ENCODE measurements around the gene COG4. TPM values are rescaled to one million over a fixed set of nuclear protein-coding genes. Genes with fewer than 3 reads are reported as not detected.
"Not testable (repeated sequence)": the region's sequence is repeated elsewhere in the genome, so short reads cannot be mapped to it uniquely, and the experiment has no call there.

Gene COG4
- polyA plus RNA-seq (ENCODE audit: insufficient read length in 12 of 12) = 10 to 100 TPM in 11 of 12 donors, not detected in 1; 32.4 to 46.9 (median 40.4) TPM
- long read RNA-seq, donor 1, partial matches to known transcripts = 197 of 235 reads
- long read RNA-seq, donor 1, other reads (novel, unspliced or antisense) = 33 of 235 reads
- long read RNA-seq, donor 2, transcript COG4-201 (19 exons, 2,833 nt) = major isoform, 17 of 17 reads
- long read RNA-seq, donor 2, partial matches to known transcripts = 0 of 17 reads
- long read RNA-seq, donor 2, other reads (novel, unspliced or antisense) = 0 of 17 reads
- long read RNA-seq, donor 3, partial matches to known transcripts = 10 of 12 reads
- long read RNA-seq, donor 3, other reads (novel, unspliced or antisense) = 0 of 12 reads
- long read RNA-seq, donor 4, partial matches to known transcripts = 0 of 4 reads
- long read RNA-seq, donor 4, other reads (novel, unspliced or antisense) = 0 of 4 reads
- long read RNA-seq, donor 5, transcript COG4-201 (19 exons, 2,833 nt) = major isoform, 6 of 25 reads
- long read RNA-seq, donor 5, partial matches to known transcripts = 18 of 25 reads
- long read RNA-seq, donor 5, other reads (novel, unspliced or antisense) = 0 of 25 reads
- long read RNA-seq, donor 6, partial matches to known transcripts = 0 of 3 reads
- long read RNA-seq, donor 6, other reads (novel, unspliced or antisense) = 0 of 3 reads
- long read RNA-seq, donor 7, partial matches to known transcripts = 0 of 4 reads
- long read RNA-seq, donor 7, other reads (novel, unspliced or antisense) = 0 of 4 reads
- long read RNA-seq, donor 8, transcript COG4-201 (19 exons, 2,833 nt) = major isoform, 9 of 111 reads
- long read RNA-seq, donor 8, partial matches to known transcripts = 84 of 111 reads
- long read RNA-seq, donor 8, other reads (novel, unspliced or antisense) = 18 of 111 reads
- long read RNA-seq, donor 9, partial matches to known transcripts = 0 of 3 reads
- long read RNA-seq, donor 9, other reads (novel, unspliced or antisense) = 0 of 3 reads
- long read RNA-seq, donor 10, transcript COG4-201 (19 exons, 2,833 nt) = major isoform, 8 of 23 reads
- long read RNA-seq, donor 10, partial matches to known transcripts = 14 of 23 reads
- long read RNA-seq, donor 10, other reads (novel, unspliced or antisense) = 0 of 23 reads
- long read RNA-seq, donor 11, transcript COG4-201 (19 exons, 2,833 nt) = major isoform, 8 of 17 reads
- long read RNA-seq, donor 11, partial matches to known transcripts = 9 of 17 reads
- long read RNA-seq, donor 11, other reads (novel, unspliced or antisense) = 0 of 17 reads

DNA sequence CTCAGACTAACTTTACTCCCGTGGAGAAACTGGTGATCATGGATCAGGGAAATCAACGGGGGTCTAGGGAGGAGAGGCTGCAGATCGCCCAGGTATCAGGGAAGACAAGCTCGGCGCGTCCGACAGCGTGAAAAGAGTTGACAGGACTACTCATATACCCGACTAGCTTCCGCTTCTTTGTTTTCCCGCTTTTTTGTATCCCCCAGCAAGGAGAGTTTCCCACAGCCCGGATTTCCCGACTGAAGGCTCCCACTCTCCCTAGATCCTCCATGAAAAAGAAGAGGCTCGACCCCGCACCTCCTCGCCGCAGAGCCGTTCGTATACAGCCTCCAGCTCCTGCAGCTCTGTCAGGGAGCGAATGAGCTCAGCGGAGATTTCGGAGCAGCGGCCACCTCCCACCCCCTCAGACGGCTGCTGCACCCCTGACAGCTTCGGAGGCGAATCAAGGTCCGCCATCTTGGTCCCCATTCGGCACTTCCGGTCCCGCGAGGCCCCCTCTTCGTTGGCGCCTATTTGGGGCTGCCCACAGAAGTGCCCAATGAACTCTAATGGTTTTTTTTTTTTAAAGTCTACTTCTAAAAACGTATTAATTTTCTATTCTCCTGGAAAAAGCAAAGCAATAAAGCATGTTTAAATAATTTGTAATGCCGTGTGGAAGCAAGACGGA is at the start of gene COG4:
TSS of gene COG4 (minus strand) at position 479 of the 667 bp plus-strand sequence. CDS start at position 468, 11 bp downstream.
- peak; percentile 93 for DNase-seq

DNA sequence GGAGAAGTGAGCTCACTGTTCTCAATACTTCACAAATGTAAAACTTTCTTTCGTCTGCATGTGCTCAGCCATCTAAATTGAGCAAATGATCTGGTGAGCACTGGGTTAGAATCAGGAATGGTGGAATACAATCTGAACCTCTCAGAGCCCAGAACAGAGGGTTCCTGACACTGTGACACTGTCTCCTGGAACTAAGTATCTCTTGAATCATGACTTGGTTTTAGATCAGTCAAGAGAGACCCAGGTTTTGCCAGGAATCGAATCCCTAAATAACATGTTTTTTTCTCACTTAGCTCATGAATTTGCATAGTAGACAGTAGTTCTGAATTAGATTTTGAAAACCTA is 49.5 kb upstream of the COG4 start:
- no peak for DNase-seq

DNA sequence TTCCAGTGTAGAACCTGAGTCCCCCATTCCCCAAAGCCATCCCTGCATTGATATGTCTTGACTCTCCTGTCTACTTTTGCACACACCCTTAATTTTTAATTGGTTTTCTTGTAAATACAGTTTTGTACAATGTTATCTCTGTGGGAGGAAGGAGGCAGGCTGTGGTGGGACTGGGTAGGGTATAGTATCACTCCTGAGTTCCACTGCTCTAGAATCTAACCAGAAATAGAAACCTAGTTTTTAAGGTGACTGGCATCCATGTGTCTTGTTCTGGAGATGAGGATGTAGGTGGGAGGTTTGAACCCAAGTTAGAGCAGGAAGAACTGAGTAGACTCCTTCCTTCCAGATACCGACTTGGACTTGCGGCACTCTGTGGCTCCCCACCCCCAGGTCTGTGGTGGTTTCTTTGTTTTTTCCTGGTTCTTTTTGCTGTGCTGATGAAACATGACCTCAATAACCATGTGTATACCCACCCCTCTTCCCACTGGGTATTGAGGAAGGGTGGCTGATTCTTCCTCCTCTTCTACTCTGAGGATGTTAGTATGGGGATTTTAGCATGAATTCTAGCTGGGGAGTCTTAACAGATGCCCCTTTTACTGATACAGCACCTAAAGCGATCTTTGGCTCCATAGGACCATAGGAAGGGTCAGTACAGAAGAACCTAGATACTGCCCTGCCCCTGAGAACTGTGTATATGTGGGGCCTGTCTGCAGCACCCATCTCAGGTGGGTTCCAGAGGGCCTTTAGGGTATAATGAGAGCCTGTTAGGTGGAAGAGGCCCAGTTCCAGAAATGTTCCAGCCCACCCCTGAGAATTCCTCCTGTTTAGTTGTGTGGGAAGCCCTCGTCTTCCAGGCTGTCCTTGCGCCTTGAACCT is 48.9 kb upstream of the COG4 start:
- DNase-seq = no peak

DNA sequence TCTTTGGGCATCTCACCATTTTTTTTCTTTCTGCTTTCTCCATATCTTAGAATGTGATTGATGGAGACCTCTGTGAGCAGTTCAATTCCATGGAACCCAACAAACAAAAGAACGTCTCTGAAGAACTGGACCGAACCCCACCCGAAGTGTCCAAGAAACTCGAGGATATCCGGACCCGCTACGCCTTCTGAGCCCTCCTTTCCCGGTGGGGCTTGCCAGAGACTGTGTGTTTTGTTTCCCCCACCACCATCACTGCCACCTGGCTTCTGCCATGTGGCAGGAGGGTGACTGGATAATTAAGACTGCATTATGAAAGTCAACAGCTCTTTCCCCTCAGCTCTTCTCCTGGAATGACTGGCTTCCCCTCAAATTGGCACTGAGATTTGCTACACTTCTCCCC is 48.3 kb upstream of the COG4 start:
- DNase-seq = no peak

DNA sequence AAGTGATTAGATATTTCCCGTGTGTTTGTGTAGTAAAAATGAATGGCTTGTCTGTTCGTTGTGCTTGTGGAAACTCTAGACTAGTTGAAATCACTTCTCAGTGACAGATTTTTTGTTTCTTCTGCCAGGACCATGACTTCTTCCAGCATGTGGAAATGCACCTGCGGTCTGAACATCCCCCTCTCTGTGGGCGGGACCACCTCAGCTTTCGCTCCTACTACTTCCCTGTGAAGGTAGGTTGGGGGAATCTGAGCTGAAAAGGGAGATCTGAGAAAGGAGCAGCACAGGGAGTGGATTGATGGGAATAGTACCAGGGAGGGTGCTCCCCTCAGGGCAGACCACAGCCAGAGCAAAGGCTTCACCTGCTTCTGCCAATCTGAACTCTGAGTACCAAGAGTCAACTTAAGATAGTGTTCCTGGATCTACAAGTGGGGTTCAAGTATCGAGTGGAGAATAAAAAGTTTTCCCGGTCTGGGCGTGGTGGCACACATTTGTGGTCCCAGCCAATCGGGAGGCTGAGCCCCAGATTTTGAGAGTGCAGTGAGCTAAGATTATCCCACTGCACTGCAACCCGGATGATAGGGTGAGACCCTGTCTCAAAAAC is 47.7 kb upstream of the COG4 start:
- DNase-seq = no peak

DNA sequence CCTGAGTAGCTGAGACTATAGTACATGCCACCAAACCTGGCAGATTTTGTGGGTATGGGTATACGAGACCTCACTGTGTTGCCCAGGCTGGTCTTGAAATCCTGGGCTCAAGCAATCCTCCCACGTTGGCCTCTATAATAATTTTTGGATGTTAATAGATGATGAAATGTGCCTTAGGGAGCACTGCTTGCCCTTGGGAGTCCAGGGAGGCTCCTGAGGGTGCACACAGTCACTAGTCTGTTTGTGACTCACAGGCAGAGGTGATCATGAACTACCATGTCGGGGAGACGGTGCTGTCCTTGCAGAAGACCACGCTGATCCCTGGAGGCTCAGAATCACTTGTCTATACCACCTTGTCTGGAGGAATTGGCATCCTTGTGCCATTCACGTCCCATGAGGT is 46.4 kb upstream of the COG4 start:
- DNase-seq = no peak

DNA sequence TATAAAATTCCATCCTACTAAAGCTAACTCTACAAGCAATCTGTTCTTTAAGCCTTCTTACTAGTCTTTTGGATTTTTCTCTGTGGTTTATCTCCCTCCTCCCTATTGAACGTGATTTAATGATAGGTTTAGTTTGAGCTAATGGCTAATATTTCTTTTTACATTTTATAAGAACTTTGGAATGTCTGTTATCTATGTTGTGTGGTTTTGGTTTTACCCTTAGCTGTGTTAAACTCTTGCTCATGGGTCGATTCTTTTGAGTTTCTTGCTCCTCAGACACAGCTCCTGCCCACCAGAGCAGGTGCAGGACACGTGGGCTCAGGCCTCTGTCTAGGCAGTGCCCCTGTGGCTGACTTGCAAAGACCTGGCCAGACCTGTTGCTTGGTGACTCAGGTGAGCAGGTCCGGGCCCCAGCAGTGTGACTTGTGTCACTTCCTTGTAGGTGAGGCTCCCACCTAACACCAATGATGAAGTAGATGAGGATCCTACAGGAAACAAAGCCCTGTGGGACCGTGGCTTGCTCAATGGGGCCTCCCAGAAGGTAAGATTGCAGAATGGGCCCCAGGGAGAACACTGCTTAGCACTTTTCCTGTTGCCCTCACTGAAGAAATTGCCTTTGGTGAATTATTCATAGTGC is 45.4 kb upstream of the COG4 start:
- no peak for DNase-seq

DNA sequence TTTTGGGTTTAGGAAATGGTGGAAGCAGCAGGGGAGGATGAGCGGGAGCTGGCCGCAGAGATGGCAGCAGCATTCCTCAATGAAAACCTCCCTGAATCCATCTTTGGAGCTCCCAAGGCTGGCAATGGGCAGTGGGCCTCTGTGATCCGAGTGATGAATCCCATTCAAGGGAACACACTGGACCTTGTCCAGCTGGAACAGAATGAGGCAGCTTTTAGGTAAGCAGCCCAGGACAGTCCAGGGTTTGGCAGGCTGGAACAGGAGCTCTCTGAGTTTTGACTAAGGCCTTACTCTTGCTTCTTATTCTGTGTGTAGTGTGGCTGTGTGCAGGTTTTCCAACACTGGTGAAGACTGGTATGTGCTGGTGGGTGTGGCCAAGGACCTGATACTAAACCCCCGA is 41.7 kb upstream of the COG4 start:
- no peak for DNase-seq

DNA sequence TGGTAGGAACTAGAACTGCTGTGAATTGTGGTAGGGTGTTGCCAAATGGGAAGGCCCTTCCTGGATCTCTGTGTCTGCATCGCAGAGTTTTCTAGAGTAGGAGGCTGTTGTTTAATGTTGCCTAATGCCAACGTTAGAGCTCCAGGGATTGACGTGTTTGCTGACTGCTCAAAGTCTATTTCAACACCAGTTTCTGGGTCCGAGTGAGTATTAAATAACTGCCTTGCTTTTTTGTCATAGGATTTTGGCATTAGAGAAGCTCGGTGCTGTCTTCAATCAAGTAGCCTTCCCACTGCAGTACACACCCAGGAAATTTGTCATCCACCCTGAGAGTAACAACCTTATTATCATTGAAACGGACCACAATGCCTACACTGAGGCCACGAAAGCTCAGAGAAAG is 40.3 kb upstream of the COG4 start:
- no peak for DNase-seq

DNA sequence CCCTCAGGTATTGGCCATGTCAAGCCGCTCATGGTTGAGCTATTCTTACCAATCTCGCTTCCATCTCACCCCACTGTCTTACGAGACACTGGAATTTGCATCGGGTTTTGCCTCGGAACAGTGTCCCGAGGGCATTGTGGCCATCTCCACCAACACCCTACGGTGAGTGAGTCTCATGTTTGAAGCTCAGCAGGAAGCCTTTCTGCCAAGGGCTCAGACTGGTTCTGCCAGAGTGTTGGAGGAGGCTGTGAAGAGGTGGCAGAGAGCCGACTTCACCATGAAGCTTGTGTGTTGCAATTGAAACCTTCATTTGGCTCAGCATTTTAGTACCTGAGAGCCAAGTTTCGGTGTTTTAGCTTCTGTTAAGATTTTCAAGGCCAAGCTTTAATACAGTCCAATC is 38.3 kb upstream of the COG4 start:
- no peak for DNase-seq

DNA sequence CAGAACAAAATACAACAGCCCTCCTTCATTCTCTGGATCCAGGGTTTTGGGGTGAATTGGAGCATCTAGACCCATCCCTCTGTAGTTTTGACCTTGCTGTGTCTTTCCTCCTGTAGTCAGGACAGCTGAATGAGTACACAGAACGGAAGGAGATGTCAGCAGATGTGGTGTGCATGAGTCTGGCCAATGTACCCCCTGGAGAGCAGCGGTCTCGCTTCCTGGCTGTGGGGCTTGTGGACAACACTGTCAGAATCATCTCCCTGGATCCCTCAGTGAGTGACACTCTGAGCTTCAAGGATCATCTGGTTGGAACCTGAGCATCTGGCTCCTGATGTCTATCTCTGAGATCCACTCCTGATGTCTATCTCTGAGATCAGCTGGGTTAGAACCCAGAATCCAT is 32.7 kb upstream of the COG4 start:
- no peak for DNase-seq

DNA sequence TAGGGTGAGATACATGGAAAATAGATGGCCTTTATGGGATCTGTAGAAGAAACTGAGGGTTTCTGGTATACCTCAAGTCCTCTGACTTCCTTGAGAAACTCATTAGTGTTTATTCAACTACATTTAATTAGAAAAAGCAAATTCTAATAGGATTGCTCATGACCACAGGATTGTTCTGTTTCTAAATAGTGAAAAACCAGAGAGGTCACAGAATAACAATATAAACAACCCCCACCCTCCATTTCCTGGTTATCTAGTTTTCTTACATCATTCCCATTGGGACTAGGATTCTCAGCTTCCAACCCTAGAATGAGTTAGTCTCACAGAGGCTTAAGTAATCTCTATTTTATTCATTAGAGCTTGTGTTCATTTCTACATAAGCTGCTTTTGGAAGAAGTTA is 30.3 kb upstream of the COG4 start:
- no peak for DNase-seq

DNA sequence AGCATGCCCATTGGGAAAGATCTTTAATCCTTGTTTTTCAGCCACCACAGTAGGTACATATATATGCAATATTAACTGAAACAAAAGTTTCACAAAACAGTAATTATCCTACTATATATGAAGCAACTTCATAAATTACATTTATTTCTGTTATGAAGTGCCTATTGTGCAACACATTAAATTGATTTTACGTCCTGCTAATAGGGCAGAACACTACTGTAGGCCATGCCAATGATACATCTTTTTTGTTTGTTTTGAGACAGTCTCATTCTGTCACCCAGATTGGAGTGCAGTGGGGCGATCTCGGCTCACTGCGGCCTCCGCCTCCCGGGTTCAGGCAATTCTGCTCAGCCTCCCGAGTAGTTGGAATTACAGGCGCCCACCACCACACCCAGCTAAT is 29.3 kb upstream of the COG4 start:
- DNase-seq = no peak

DNA sequence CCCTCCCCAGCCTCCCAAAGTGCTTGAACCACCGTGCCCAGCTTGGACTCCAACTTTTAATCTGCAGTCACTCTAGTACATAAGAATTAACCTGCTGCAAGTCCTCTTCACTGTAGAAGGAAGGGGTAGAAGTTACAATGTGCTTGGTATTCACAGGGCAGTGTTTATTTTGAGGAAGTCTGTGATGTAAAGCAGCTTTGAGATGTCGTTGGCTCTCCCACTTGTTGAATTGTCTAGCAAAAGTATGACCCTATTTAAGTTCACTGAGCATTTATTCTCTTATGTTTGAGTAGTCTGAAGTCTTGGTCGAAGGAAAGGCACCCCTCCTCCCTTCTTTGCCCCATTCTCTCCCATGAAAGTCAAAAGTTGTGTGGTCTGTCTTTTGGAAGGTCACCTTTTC is 28.4 kb upstream of the COG4 start:
- no peak for DNase-seq

DNA sequence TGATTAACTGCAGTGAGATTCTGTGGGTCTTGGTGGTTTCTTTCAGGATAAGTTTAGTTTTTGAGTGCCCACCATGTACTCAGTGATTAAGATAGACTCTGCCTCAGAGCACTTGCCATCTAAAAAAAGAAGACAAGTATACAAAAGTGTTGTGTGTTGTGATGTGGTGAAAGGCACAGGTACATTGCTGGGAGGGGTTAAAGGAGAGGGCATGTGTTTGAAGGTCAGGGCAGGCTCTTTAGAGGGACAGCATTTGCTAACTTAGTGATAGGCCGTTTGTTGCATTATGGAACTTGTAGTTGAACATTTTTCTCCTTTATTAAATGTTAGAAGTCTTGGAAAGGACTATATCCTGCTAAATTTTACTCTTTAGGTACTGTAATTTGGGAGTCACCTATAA is 26.7 kb upstream of the COG4 start:
- DNase-seq = no peak

DNA sequence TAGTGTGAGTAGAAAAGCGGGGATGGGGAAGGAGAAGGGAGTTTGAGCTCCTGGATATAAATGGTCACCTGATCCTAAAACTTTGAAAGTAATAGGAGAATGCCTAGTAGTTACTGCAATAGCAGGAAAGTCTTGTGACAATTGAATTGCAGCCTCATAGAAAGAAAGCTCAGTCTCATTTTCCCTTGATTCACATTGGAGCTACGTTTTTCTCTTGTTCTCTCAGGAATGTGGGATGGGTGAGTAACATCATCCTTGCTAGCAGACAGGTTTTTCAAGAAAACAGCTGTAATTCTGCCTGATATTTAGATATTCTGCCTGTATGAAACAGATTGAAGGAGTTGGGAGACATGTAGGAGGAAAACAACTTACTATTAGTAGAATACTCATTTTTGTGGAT is 25.6 kb upstream of the COG4 start:
- DNase-seq = no peak

DNA sequence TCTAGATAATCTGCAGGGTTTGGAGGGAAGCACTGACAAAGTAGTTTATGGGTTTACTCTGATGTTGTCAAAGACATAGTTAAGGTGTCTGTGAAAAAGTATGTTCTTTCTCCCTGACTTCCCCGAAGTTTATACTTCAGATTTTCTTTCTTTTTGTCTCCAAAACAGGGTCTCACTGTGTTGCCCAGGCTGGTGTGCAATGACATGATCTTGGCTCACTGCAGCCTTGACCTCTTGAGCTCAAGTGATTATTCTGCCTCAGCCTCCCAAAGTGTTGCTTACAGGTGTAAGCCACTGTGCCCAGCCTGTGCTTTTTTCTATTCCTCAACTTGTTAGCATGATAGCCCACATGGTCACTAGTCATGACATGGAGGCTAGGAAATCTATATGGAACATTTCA is 21.2 kb upstream of the COG4 start:
- no peak for DNase-seq

DNA sequence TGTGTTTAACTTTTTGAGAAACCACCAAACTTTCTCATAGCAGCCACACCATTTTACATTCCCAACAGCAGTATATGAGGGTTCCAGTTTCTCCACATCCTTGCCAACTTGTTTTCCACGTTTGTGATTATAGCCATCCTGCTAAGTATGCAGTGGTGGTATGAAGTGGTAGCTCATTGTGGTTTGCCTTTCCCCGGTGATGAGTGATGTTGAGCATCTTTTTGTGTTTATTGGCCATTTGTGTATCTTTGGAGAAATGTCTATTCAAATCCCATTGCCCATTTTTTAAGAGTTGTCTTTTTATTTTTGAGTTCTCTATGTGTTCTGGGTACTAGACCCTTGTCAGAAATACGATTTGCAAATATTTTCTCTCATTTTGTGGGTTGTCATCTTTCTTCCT is 17.6 kb upstream of the COG4 start:
- no peak for DNase-seq

DNA sequence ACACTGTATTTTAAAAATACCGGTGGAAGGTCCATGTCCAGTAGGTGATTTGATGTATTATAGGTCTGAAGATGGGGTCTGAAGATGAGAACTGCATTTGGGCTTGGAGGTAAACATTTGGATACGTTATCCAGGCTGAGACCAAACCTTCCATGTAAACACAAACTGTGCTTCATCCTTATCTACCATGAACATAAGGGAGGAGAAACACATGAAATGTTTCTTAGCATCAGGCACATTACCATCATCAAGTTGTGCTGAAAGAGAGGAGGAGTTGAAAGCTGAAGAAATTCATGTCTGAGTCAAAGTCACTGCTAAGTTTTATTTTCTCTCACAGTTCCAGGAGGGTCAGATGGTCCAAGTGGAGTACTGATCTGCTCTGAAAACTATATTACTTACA is 11.6 kb upstream of the COG4 start:
- DNase-seq = no peak

DNA sequence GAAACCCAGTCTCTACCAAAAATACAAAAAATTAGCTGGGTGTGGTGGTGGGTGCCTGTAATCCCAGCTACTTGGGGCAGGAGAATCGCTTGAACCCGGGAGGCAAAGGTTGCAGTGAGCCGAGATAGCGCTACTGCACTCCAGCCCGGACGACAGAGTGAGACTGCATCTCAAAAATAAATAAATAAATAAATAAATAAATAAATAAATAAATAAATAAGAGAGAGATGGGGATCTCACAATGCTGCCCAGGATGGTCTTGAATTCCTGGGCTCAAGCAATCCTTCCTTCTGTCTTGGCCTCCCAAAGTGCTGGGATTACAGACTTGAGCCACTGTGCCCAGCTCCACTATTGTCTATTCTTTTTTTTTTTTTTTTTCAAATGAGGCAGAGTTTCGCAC is 6.6 kb upstream of the COG4 start:
- not testable (repeated sequence) for DNase-seq

Data from muscle of arm (tissue), 14 donors.